ENCODE data around the gene PHF11. TPM values are rescaled to one million over a fixed set of nuclear protein-coding genes. Genes with fewer than 3 reads are reported as not detected.
A peak's percentile ranks its signal among the peaks of the same experiment; 100 is the strongest.

The PHF11 gene
- polyA plus RNA-seq, 4 donors = 24.7 to 60.3 (median 41.7) TPM

DNA sequence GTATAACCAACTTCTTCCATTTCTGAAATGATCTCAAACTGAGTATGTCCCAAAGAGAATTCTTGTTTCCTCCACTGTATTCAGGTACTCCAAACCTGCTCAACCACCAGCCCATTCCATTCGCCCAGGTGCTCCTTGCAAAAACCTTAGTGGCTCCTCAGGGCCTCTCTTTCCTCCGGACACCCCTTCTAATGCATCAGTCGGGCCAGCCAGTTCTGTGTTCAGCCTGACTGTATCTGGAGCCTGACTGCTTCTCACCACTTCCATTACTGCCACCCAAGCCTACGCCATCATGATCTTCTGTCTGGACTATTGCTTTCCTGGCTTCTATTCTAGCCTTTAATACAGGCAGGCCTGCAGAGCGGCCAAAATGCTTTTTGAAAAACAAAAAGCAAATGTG is 1.5 kb downstream of the PHF11 start:
- DNase-seq (ENCODE audit: low read depth in 4 of 4, low spot score in 2 of 4) = no peak

DNA sequence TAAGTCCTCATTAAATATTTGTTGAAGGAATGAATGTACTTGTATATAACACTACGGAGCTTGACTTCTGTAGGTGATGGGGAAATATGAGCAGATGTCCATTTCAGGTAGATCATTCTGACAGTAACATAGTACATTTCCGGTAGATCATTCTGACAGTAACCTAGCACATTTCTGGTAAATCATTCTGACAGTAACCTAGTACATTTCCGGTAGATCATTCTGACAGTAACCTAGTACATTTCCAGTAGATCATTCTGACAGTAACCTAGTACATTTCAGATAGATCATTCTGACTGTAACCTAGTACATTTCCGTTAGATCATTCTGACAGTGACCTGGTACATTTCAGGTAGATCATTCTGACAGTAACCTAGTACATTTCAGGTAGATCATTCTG is 2.5 kb downstream of the PHF11 start:
- no peak for DNase-seq (ENCODE audit: low read depth in 4 of 4, low spot score in 2 of 4)

- no peak for DNase-seq (ENCODE audit: low read depth in 4 of 4, low spot score in 2 of 4)
These were observed 4.3 kb downstream of the PHF11 start for GRCh38 chr13:49499889-49500660.

DNA sequence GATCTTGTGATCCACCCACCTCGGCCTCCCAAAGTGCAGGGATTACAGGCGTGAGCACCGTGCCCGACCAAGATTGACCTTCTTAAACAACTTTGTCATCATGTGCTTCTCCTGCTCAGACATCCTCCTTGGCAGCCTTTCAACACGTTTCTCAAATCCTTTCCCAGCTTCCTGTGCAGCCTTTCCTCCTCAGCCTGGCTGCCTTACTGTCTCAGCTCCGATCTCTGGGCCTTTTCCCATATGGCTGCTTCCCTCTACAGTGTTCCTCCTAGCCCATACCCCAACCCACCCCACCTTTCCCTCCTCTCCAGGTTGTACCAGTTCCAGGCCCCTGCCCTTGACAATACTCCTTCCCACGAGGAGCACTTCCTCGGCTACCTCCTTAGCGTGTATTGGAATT is 7.2 kb downstream of the PHF11 start:
- DNase-seq (ENCODE audit: low read depth in 4 of 4, low spot score in 2 of 4) = no peak

DNA sequence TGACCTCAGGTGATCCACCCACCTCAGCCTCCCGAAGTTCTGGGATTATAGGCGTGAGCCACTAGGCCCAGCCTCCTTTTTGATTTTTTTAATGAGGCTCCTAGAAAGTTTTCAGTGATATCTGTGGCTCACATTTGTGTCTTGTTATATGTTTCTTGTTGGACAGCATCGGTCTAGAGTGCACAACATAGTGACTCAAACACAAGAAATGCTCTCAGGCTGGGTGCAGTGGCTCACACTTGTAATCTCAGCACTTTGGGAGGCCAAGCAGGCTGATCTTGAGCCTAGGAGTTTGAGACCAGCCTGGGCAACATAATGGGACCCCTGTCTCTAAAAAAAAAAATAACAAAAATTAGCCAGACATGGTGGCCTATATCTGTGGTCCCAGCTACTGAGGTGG is 8.2 kb downstream of the PHF11 start:
- no peak for DNase-seq (ENCODE audit: low read depth in 4 of 4, low spot score in 2 of 4)

DNA sequence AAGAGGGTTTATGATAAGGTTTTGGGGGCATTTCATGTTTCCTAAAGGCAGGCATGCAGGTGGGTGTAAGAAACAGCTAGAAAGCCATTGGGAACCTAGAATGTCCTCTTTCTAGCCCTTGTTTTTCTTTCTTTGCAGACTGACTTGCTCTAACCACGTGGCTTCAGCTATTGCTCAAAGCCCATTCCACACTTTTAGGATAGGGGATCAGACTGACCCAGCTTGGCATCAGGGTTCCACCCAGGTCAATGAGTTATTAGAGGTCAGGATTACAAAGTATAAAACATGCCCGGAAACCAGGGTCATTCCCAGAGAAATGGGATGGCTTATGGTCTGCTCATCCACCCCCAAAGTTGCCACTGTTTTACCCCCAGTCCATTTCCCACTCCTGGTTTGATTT is 16.8 kb downstream of the PHF11 start:
- no peak for DNase-seq (ENCODE audit: low read depth in 4 of 4, low spot score in 2 of 4)

DNA sequence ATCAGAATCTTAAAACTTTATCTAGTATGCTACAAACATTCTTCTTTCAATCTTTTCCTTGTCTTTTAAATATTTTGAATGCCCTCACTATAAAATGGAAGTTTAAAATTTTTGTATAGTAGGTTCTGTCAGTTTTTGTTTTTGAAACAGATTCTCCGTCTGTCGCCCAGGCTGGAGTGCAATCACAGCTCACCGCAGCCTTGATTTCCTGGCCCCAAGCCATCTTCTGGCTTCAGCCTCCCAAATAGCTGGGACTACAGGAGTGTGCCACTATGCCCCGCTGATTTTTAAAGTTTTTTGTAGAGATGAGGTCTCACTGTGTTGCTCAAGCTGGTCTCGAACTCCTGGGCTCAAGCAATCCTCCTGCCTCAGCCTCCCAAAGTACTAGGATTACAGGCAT is 20.7 kb downstream of the PHF11 start:
- DNase-seq (ENCODE audit: low read depth in 4 of 4, low spot score in 2 of 4) = no peak

DNA sequence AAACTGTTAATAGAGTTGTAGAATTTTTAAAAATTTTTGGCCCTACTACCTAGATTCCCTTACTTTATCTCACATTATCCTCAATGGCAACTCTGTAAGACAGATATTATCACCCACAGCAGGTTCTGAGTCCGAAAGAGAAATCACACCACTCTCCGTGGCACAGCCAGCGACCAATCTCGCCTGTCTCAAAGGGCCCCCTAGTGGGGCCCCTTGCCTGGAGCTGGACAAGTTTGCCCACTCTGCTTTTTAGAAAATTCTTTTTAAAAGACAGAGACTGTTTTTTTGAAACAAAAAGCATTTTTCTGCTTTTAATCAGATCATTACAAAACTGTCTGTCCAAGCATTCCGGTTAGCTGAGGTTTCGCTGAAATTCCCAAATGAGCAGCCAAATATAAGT is 21.7 kb downstream of the PHF11 start:
- DNase-seq (ENCODE audit: low read depth in 4 of 4, low spot score in 2 of 4) = no peak

DNA sequence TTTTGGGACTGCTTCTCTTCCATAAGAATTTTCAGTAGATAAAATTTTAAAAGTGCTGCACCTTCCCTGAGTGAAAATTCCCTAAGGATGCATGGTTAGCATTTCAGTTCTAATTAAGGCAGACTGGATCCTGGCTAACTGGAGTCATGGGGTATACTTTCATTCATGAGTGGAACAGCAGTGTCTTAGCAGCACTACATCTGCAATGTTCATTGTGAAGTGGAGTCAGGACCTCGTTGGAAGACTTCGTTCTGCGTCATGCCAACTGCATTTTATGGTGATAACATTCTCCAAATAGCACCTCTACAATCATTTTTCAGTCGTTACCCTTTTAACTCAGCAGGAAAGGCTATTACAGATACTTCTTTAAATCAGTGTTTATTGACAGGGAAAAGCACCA is 25.5 kb downstream of the PHF11 start:
- DNase-seq (ENCODE audit: low read depth in 4 of 4, low spot score in 2 of 4) = no peak

DNA sequence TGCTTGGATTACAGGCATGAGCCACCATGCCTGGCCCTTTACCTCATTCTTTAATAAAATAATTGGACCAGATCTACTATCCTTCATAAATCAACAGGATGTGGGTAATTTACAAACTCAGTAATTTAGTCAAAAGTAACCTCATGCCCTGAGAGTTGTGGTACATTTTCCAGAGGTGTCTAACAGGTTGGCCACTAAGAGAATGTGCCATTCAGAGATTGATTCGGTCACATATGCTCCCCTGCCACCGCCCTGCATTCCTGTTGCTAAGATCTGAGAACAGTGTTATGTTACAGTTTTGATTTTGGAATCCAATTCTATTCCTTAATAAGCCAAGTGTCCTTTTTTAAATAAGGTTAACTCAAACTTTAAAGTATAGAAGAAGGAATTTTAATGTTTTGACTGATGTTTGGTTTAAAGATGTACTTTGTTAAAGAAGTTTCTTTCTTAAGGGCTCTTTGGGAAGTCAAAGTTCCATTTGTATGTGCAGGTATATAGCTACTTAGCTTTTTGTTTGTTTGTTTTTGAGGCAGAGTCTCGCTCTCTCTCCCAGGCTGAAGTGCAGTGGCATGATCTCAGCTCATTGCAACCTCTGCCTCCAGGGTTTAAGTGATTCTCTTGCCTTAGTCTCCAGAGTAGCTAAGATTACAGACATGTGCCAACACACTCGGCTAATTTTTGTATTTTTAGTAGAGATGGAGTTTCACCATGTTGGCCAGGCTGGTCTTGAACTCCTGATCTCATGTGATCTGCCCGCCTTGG is 29.2 kb downstream of the PHF11 start:
- DNase-seq (ENCODE audit: low read depth in 4 of 4, low spot score in 2 of 4) = no peak

GRCh38 chr13:49527123-49527522 is 31.4 kb downstream of the PHF11 start:
- DNase-seq (ENCODE audit: low read depth in 4 of 4, low spot score in 2 of 4) = no peak

DNA sequence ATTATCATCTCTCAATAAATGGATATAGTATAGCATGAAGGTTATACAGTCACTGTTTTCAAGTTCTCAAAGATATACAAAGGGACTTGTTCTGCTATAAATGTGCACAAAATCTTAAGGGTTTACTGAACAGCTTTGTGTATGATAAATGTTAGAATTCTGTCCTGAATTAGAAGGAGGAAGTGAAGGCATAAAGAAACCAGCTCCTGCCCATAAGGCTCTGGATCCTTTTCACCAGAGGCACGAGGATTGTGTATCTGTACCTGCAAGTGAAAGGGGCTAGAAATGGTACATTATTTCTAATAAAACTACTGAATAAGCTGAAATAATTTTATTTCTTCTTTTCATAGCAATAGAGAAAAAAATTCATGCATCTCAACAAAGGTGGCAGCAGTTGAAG is 32.4 kb downstream of the PHF11 start:
- DNase-seq (ENCODE audit: low read depth in 4 of 4, low spot score in 2 of 4) = no peak

DNA sequence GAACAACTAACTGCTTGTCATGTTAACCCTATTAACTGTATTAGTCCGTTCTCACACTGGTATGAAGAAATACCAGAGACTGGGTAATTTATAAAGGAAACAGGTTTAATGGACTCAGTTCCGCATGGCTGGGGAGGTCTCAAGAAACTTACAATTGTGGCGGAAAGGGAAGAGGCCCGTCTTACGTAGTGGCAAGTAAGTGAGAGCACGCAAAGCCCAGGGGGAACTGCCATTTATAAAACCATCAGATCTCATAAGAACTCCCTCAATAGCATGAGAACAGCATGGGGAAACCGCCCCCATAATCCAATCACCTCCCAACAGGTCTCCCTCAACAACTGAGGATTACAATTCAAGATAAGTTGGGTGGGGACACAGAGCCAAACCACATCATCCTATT is 34.7 kb downstream of the PHF11 start:
- peak in 1 of 4 donors; percentile 15 for DNase-seq (ENCODE audit: low read depth in 4 of 4, low spot score in 2 of 4)

GRCh38 chr13:49532593-49532992 is 36.8 kb downstream of the PHF11 start:
- DNase-seq (ENCODE audit: low read depth in 4 of 4, low spot score in 2 of 4) = peak in 1 of 4 donors; percentile 25

GRCh38 chr13:49533011-49533410 is 37.3 kb downstream of the PHF11 start:
- DNase-seq (ENCODE audit: low read depth in 4 of 4, low spot score in 2 of 4) = no peak

- no peak for DNase-seq (ENCODE audit: low read depth in 4 of 4, low spot score in 2 of 4)
These were observed 38.0 kb downstream of the PHF11 start for GRCh38 chr13:49533591-49534269.

DNA sequence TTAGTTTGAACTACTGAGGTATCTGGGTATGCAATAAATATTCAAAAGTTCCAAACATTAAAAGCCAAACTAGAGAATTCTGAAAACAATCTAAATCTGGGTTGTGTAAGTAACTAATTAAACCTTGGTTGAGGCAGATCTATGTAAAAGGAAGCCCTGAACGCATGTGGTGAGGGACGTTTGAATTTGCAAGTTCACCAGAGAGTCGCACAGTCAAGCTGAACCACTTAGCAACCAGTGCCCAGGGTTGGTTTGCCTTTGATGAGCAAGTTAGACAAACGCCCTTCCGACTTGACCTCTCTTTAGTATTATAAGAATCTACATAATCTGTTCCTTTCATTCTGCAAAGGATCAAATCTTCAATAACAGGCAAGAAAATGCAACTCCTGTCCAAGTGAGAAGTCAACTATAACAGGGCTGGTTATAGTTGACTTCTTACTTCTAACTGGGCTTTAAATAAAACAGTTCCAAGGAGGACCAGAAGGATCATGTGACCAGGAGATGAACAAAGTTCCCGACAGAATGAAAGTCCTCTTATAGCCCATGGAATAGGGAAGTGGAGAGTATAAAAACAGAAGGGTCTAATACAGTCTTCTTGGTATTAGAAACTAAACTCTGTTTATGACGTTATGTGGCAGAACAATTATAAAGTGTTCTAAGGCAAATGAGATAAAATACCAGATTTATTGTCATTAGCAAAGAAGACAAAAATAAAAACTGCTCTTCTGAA is 40.6 kb downstream of the PHF11 start:
- DNase-seq (ENCODE audit: low read depth in 4 of 4, low spot score in 2 of 4) = no peak

DNA sequence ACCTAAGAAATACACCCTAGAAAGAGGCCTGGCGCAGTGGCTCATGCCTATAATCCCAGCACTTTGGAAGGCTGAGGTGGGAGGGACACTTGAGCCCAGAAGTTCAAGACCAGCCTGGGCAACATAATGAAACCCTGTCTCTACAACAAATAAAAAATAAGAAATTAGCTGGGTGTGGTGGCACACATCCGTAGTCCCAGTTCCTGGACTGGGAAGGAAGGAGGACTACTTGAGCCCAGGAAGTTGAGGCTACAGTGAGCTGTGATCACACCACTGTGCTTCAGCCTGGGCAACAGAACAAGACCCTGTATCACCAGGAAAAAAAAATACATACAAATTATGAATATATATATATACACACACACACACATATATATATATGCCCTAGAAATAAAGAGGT is 42.7 kb downstream of the PHF11 start:
- no peak for DNase-seq (ENCODE audit: low read depth in 4 of 4, low spot score in 2 of 4)

DNA sequence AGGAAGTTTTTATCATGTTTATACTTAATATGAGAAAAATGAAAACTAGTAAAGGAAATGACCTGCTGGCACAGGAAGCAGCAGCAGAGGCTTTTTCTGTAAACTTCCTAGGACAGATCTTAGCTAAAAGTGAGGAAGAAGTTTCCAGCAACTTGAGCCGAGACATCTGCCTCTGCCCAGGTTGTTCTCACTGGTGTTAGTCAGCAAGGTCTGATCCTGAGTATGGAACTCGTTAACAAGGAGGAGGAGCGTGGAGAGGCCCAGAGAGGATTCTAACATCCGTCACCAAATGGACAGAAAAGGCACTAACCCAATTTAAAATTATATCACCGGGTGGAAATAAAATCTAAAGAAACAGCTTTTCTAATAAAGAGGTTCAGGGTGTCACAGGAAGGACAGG is 43.6 kb downstream of the PHF11 start:
- no peak for DNase-seq (ENCODE audit: low read depth in 4 of 4, low spot score in 2 of 4)

- DNase-seq (ENCODE audit: low read depth in 4 of 4, low spot score in 2 of 4) = no peak
These were observed 44.0 kb downstream of the PHF11 start for GRCh38 chr13:49539746-49540145.

DNA sequence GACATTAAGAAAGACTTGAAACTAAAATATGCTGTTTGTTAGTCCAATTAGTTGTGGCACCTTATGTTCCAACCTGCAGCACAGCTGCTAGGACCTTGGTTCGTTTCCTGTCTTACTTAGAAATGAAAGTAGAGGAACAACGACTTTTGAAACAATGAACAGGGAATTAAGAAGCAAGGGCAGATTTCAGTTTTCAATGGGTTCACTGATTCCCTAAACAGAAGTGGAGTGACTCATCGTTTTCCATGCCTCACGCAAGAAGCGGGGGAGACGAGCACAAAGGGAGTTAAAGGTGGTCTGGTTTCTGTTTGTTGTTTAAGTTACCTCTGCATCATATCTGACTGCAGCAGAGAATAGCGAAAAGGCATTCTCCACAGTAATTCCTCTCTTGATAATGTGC is 44.8 kb downstream of the PHF11 start:
- no peak for DNase-seq (ENCODE audit: low read depth in 4 of 4, low spot score in 2 of 4)

Measured in left renal cortex interstitium (tissue), 4 donors.